ENCODE measurements around the gene YARS1. TPM values are rescaled to one million over a fixed set of nuclear protein-coding genes. Genes with fewer than 3 reads are reported as not detected.

YARS1 gene
- polyA plus RNA-seq, 2 of the 4 experiments (the other 2 are of a cell fraction): 92.5 to 103 TPM

GRCh38 chr1:32808580-32808979 lies 8.6 kb downstream of the YARS1 start:
- WGBS (ENCODE audit: missing lambda C conversion rate): 93% methylated on average over 4 of the region's 4 CpGs
- Histone ChIP-seq H3K4me3 (no peak overlapping the region), H3K27ac (no peak overlapping the region), H3K9me3 (no peaks in the 10 kb centered on the region), H3K4me2 (no peak overlapping the region), H3K4me1 (0 out of 3 replicates have a peak, but pooled peaks cover 6% of the 10 kb centered on the region)
- no peak for DNase-seq (ENCODE audit: low read depth in 1 of 2, low spot score in 1 of 2)
- no peak for ATAC-seq
- no peak for TF ChIP-seq ATOH8 (CRISPR knock-in tag; IDR thresholded peaks at IDR 0.05; ENCODE audit: low read depth)
- no peak for TF ChIP-seq FOXS1 (CRISPR knock-in tag; IDR thresholded peaks at IDR 0.05)
- TF ChIP-seq SREBF2 (IDR thresholded peaks at IDR 0.05): no peak
- TF ChIP-seq CBX2 (IDR thresholded peaks at IDR 0.05; ENCODE audit: borderline replicate concordance, low read depth): no peak
- no peak for TF ChIP-seq CBX8 (IDR thresholded peaks at IDR 0.05)
- no peak for TF ChIP-seq SMC3 (IDR thresholded peaks at IDR 0.05)
- no peak for FAIRE-seq
- POLR2A ChIA-PET: no interaction called here
- CTCF ChIA-PET: interaction anchor here (0.5 kb wide), 1 partner anchor 15 kb away, joined by 3 read pairs; no protein-coding TSS in a partner anchor

GRCh38 chr1:32806910-32807523 lies 10.1 kb downstream of the YARS1 start:
- H3K4me3 ChIP-seq: no peak overlapping the region
- no peaks in the 10 kb centered on the region for H3K9me3 ChIP-seq
- 0 out of 3 replicates have a peak, but pooled peaks cover 1% of the 10 kb centered on the region for H3K4me1 ChIP-seq
- ATAC-seq (no peak), FAIRE-seq (no peak), DNase-seq (ENCODE audit: low read depth in 1 of 2, low spot score in 1 of 2) (no peak)
- WGBS (ENCODE audit: missing lambda C conversion rate): 79% methylated on average over 4 of the region's 4 CpGs
- ChIA-PET CTCF (interaction anchor here (1.1 kb wide), 1 partner anchor 15 kb away, joined by 3 read pairs; no protein-coding TSS in a partner anchor), POLR2A (no interaction called here)
- no peak overlapping the region for H3K27ac ChIP-seq
- no peak overlapping the region for H3K4me2 ChIP-seq
- TF ChIP-seq ATOH8 (CRISPR knock-in tag; IDR thresholded peaks at IDR 0.05; ENCODE audit: low read depth): no peak
- TF ChIP-seq REST (IDR thresholded peaks at IDR 0.05): no peak
- no peak for TF ChIP-seq PHF8 (IDR thresholded peaks at IDR 0.05; ENCODE audit: borderline replicate concordance, low read depth)
- no peak for TF ChIP-seq HOXB5 (CRISPR knock-in tag; IDR thresholded peaks at IDR 0.05)
- no peak for TF ChIP-seq RNF2 (IDR thresholded peaks at IDR 0.05; ENCODE audit: borderline replicate concordance, low read depth)
- TF ChIP-seq KDM1A (IDR thresholded peaks at IDR 0.05; ENCODE audit: low read depth): no peak
- TF ChIP-seq FOSL2 (IDR thresholded peaks at IDR 0.05): no peak
- TF ChIP-seq FOSL2 (CRISPR knock-in tag; IDR thresholded peaks at IDR 0.05): no peak
- TF ChIP-seq RAD21 (conservative IDR thresholded peaks at IDR 0.05 in 1 of 2, IDR thresholded peaks at IDR 0.05 in 1 of 2): no peak
- no peak for TF ChIP-seq BHLHE40 (IDR thresholded peaks at IDR 0.05; ENCODE audit: low read depth, low read length)
- no peak for TF ChIP-seq ESRRA (IDR thresholded peaks at IDR 0.05; ENCODE audit: borderline replicate concordance, low read length)
- TF ChIP-seq RARB (CRISPR knock-in tag; IDR thresholded peaks at IDR 0.05): no peak
- no peak for TF ChIP-seq MAZ (IDR thresholded peaks at IDR 0.05; ENCODE audit: borderline replicate concordance, low read depth, low read length)
- TF ChIP-seq RFX5 (IDR thresholded peaks at IDR 0.05): no peak
- no peak for TF ChIP-seq E2F6 (IDR thresholded peaks at IDR 0.05; ENCODE audit: borderline replicate concordance, low read depth)
- TF ChIP-seq FOSB (CRISPR knock-in tag; IDR thresholded peaks at IDR 0.05): no peak
- TF ChIP-seq ZC3H11A (IDR thresholded peaks at IDR 0.05): no peak
- TF ChIP-seq HMGXB4 (CRISPR knock-in tag; IDR thresholded peaks at IDR 0.05; ENCODE audit: borderline replicate concordance): no peak
- TF ChIP-seq SMC3 (IDR thresholded peaks at IDR 0.05): no peak
- TF ChIP-seq CBX8 (IDR thresholded peaks at IDR 0.05): no peak
- TF ChIP-seq NPAS2 (CRISPR knock-in tag; IDR thresholded peaks at IDR 0.05; ENCODE audit: borderline replicate concordance): no peak

Measured in A549 (cell line).